ENCODE measurements around the gene PTPN11.
A peak's percentile ranks its signal among the peaks of the same experiment; 100 is the strongest.
"Not testable (repeated sequence)": the region's sequence is repeated elsewhere in the genome, so short reads cannot be mapped to it uniquely, and the experiment has no call there.

PTPN11 gene

GRCh38 chr12:112439769-112440168 is 21.0 kb downstream of the PTPN11 start:
- no peaks in the 10 kb centered on the region for H3K36me3 Mint-ChIP-seq (ENCODE audit: low read depth)
- no peaks in the 10 kb centered on the region for H3K9me3 Mint-ChIP-seq
- no peak for DNase-seq
- peaks cover 3% of the 10 kb centered on the region for H3K27me3 Mint-ChIP-seq (ENCODE audit: low read depth, poor library complexity)
- H3K4me1 Mint-ChIP-seq: no peaks in the 10 kb centered on the region
- no peak overlapping the region for H3K4me3 Mint-ChIP-seq
- no peak overlapping the region for H3K27ac Mint-ChIP-seq
- TF ChIP-seq, protein P1, sequence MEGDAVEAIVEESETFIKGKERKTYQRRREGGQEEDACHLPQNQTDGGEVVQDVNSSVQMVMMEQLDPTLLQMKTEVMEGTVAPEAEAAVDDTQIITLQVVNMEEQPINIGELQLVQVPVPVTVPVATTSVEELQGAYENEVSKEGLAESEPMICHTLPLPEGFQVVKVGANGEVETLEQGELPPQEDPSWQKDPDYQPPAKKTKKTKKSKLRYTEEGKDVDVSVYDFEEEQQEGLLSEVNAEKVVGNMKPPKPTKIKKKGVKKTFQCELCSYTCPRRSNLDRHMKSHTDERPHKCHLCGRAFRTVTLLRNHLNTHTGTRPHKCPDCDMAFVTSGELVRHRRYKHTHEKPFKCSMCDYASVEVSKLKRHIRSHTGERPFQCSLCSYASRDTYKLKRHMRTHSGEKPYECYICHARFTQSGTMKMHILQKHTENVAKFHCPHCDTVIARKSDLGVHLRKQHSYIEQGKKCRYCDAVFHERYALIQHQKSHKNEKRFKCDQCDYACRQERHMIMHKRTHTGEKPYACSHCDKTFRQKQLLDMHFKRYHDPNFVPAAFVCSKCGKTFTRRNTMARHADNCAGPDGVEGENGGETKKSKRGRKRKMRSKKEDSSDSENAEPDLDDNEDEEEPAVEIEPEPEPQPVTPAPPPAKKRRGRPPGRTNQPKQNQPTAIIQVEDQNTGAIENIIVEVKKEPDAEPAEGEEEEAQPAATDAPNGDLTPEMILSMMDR (IDR thresholded peaks at IDR 0.05): no peak

DNA sequence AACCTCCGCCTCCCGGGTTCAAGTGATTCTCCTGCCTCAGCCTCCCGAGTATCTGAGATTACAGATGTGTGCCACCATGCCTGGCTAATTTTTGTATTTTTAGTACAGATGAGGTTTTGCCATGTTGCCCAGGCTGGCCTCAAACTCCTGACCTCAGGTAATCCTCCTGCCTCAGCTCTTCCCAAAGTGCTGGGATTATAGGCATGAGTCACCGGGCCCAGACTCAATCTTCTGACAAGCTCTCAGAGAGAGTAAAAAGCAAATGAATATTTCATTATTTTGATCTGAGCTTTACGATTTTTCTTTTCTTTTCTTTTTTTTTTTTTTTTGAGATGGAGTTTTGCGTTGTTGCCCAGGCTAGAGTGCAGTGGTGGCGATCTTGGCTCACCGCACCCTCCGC is 21.9 kb downstream of the PTPN11 start:
- H3K27ac Mint-ChIP-seq; DNase-seq; H3K9me3 Mint-ChIP-seq; H3K36me3 Mint-ChIP-seq (ENCODE audit: low read depth); H3K27me3 Mint-ChIP-seq (ENCODE audit: low read depth, poor library complexity); H3K4me1 Mint-ChIP-seq; H3K4me3 Mint-ChIP-seq: not testable (repeated sequence)

DNA sequence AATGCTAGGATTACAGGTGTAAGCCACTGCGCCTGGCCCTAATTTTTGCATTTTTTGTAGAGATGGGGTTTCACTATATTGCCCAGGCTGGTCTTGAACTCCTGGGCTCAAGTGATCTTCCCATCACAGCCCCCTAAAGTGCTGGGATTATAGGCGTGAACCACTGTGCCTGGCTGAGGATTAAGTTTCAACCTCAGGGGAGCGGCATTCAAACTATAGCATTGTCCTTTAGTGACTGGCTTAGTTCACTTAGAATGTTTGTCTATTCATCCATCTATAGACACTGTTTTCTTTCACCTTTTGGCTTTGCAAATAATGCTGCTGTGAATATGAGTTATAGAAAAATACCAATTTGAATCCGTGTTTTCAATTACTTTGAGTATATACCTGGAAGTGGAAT is 25.2 kb downstream of the PTPN11 start:
- Mint-ChIP-seq H3K27ac (no peak overlapping the region), H3K4me3 (no peak overlapping the region), H3K36me3 (ENCODE audit: low read depth) (peaks cover 15% of the 10 kb centered on the region), H3K27me3 (ENCODE audit: low read depth, poor library complexity) (peaks cover 3% of the 10 kb centered on the region), H3K9me3 (no peaks in the 10 kb centered on the region), H3K4me1 (no peaks in the 10 kb centered on the region)
- TF ChIP-seq, protein P1 (IDR thresholded peaks at IDR 0.05): no peak
- DNase-seq: no peak

DNA sequence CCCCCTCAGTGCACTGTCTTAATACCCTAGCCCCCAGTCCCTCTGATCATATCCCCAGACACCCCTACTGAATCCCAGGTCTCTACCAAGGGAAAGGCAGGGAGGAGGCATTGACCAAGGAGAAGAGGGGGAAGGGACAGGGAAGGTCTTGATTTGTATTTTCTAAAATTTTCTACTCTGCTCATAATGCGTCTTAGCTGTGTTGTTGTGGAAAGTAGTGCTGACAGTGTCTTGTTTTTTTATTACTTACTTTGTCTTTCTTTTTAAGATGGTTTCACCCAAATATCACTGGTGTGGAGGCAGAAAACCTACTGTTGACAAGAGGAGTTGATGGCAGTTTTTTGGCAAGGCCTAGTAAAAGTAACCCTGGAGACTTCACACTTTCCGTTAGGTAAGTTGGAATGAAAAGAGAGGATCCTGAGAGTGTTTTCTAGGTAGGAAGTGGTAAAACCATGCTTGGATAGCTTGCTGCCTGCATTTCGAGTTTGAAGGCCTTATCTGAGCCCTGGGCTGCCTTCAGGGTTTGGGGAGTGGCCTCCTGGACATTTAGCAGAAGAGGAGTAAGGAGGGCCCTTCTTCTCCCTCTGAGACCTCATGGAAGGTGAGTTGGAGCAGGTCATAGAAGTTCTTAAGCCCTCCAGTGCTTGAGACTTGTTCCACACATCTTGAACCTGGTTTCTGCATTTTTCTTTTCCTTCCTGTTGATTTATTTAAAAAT is 27.4 kb downstream of the PTPN11 start:
- TF ChIP-seq, protein P1 (IDR thresholded peaks at IDR 0.05): no peak
- Mint-ChIP-seq H3K27me3 (ENCODE audit: low read depth, poor library complexity) (peaks cover 3% of the 10 kb centered on the region), H3K9me3 (no peaks in the 10 kb centered on the region), H3K27ac (peak overlapping the region; percentile 83), H3K4me3 (no peak overlapping the region), H3K4me1 (no peaks in the 10 kb centered on the region), H3K36me3 (ENCODE audit: low read depth) (peaks cover 16% of the 10 kb centered on the region)
- no peak for DNase-seq

DNA sequence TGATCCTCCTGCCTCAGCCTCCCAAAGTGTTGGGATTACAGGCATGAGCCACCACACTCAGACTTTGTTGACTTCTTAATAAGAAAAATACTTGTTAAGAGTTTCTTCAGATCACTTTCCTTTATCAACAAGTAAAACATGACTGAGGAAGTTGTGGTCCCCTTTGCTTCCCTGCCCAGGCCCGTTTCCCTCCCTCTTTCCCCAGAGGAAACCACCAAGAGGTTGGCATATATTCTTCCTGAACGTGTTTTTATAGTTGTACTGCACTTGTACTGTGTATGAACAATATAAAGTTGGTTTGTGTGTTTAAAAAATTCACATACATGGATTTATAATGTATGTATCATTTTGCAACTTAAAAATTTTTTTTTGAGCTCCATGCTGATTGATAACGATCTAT is 28.4 kb downstream of the PTPN11 start:
- H3K36me3 Mint-ChIP-seq (ENCODE audit: low read depth): peaks cover 20% of the 10 kb centered on the region
- no peaks in the 10 kb centered on the region for H3K9me3 Mint-ChIP-seq
- no peak for DNase-seq
- H3K4me3 Mint-ChIP-seq: no peak overlapping the region
- H3K27ac Mint-ChIP-seq: no peak overlapping the region
- H3K27me3 Mint-ChIP-seq (ENCODE audit: low read depth, poor library complexity): peaks cover 3% of the 10 kb centered on the region
- TF ChIP-seq, protein P1 (IDR thresholded peaks at IDR 0.05): no peak
- H3K4me1 Mint-ChIP-seq: no peaks in the 10 kb centered on the region

DNA sequence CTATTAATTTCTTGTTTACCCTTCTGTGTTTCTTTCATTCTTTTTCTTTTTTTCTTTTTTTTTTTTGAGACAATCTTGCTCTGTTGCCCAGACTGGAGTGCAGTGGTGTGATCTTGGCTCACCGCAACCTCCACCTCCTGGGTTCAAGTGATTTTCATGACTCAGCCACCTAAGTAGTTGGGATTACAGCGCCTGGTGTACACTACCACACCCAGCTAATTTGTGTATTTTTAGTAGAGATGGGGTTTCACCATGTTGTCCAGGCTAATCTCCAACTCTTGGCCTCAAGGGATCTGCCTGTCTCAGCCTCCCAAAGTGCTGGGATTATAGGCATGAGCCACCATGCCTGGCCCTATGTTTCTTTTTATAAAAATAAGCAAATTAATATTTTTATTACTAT is 29.4 kb downstream of the PTPN11 start:
- H3K36me3 Mint-ChIP-seq (ENCODE audit: low read depth): peaks cover 26% of the 10 kb centered on the region
- not testable (repeated sequence) for H3K9me3 Mint-ChIP-seq; DNase-seq; H3K4me1 Mint-ChIP-seq; H3K4me3 Mint-ChIP-seq; H3K27me3 Mint-ChIP-seq (ENCODE audit: low read depth, poor library complexity)
- H3K27ac Mint-ChIP-seq: peak overlapping the region; percentile 26

DNA sequence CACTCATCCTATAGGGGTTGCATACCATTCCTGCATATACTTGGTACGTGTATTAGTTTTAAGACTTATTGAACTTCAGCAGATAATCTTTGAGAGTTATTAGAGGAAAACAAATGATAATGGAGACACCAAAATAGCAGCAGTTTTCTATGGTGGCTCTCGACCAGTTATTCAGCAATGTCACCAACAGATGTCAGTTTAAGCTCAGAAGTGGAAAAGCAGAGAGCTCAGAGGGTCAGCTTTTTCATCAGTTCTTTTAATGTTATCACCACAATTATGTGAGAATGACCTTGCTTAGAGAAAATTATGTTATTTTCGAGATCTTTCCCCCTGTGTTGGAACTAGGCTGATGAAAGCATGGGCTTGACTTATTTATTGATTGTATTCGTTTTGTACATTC is 32.0 kb downstream of the PTPN11 start:
- no peaks in the 10 kb centered on the region for H3K9me3 Mint-ChIP-seq
- no peaks in the 10 kb centered on the region for H3K4me1 Mint-ChIP-seq

More for the DNA sequence above, 32.0 kb downstream of the PTPN11 start:
- TF ChIP-seq, protein P1 (IDR thresholded peaks at IDR 0.05): no peak
- DNase-seq: no peak
- no peak overlapping the region for H3K4me3 Mint-ChIP-seq
- H3K36me3 Mint-ChIP-seq (ENCODE audit: low read depth): peaks cover 35% of the 10 kb centered on the region
- H3K27me3 Mint-ChIP-seq (ENCODE audit: low read depth, poor library complexity): no peaks in the 10 kb centered on the region
- H3K27ac Mint-ChIP-seq: no peak overlapping the region
